GM21515 (cell line): ENCODE measurements around the gene HTN1.
A peak's percentile ranks its signal among the peaks of the same experiment; 100 is the strongest.
"Not testable (repeated sequence)": the region's sequence is repeated elsewhere in the genome, so short reads cannot be mapped to it uniquely, and the experiment has no call there.

Experiments
- ATAC-seq: cut with Tn5 transposase; IDR thresholded peaks from one replicate; pipeline ENCODE4 v1.9.1; 2021; ENCODE audit not compliant: unreplicated experiment

HTN1 gene

DNA sequence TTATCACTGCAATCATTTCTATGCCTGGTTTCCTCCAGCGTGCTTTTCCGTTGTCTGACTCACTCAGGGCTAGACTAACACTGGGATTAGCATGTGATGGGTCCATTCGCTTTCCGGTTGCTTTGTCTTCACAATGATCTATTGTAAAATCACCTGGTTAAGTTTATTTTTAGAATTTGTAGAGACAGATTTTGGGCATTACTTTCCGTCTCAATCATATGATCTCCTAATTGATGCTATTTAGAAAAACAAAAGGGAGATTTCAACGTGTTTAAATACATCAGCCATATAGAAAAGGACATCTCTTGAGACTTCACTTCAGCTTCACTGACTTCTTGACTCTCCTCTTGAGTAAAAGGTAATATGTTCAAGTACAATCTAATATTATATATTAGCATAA is at the start of gene HTN1:
Gene HTN1 (plus strand): TSS at position 301 of the 400 bp plus-strand sequence. CDS start 2,639 bp downstream, outside the sequence.
- not testable (repeated sequence) for ATAC-seq

DNA sequence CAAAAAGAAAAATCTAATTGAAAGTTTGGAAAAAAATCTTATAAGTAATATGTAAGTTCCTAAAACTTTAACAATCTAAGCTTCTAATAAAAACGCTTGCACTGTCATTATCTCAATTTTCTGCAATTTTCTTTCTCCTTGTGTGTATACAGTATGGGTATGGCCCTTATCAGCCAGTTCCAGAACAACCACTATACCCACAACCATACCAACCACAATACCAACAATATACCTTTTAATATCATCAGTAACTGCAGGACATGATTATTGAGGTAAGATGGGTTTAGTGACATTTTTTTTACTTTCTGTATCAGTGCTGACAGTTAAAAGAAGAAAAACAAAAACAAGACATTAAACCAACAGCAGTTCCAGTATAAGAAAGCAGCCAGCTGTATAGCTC is 49.5 kb upstream of the HTN1 start:
- no peak for ATAC-seq

DNA sequence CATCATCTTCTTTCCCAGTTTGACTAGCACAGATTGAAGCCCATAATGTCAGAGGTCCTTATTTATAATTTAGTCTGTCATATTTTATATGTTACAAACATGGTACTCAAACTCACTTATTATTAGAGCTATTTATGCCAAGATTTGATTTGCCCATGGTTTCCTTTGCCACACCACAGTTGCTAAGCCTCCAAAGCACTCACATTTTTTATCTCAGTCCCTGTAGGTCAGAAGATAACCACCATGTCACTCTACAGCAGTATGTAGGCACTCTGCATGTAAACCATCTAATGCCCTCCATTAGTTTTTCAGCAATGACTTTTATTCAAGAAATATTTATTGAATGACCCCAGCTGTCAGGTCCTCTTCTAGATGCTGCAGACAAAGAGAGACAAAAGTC is 47.7 kb upstream of the HTN1 start:
- no peak for ATAC-seq

DNA sequence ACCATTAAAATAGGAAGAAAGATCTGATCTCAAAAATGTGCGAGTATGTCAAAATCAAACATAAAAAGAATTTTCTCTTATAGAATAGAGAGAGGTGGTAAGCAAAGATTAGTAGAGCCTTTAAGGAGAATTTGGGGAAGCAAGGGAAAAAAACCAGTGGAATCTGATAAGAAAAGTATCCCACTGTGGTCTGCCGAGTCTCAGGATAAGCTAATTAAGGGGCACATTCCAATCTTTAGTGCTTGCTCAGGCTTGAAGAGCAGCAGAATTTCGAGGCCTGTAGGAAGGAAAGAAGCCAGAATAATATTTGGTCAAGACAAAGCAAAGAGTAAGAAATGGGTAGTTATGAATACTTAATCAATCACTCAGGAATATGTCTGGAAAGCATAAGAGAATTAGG is 41.5 kb upstream of the HTN1 start:
- no peak for ATAC-seq

DNA sequence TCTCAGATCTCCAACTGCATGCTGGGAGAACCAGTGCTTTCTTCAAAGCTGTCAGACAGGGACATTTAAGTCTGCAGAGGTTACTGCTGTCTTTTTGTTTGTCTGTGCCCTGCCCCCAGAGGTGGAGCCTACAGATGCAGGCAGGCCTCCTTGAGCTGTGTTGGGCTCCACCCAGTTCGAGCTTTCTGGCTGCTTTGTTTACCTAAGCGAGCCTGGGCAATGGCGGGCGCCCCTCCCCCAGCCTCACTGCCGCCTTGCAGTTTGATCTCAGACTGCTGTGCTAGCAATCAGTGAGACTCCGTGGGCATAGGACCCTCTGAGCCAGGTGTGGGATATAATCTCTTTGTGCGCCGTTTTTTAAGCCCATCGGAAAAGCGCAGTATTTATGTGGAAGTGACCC is 31.2 kb upstream of the HTN1 start:
- not testable (repeated sequence) for ATAC-seq

DNA sequence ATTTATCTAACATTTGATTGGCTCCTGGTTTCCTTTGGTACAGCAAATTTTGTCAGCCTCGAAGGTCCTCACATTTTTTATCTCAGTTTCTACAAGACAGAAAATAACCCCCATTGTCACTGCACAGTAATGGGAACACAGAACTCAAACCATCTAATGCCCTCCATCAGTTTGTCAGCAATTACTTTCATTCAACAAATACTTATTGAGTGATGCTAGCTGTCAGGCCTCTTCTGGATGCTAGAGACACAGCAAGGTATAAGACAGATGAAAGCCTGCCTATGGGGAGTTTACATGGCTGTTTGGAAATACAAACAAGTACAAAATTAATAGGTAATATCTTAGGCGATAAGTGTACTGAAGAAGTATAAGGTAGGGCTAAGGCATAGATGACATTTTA is 27.0 kb upstream of the HTN1 start:
- no peak for ATAC-seq

DNA sequence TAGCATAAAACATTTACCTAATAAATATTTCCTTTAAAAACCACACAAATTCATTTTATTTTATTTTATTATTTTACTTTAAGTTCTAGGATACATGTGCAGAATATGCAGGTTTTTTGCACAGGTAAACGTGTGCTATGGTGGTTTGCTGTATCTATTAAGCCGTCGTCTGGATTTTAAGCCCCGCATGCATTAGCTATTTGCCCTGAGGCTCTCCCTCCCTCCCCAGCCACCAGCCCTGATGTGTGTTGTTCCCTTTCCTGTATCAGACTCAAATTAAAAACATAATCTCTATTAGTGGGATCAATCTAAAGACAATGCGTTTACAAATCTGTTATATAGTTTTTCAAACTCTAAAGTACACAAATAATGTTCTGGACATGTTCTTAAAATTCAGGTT is 23.2 kb upstream of the HTN1 start:
- ATAC-seq = no peak

DNA sequence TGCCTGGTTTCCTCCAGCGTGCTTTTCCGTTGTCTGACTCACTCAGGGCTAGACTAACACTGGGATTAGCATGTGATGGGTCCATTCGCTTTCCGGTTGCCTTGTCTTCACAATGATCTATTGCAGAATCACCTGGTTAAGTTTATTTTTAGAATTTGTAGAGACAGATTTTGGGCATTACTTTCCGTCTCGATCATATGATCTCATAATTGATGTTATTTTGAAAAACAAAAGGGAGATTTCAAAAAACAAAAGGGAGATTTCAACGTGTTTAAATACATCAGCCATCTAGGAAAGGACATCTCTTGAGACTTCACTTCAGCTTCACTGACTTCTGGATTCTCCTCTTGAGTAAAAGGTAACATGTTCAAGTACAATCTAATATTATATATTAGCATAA is 22.1 kb upstream of the HTN1 start, which contains the start of gene HTN3:
Gene HTN3 (plus strand): TSS at position 301 of the 400 bp plus-strand sequence. CDS start 2,282 bp downstream, outside the sequence.
- not testable (repeated sequence) for ATAC-seq

DNA sequence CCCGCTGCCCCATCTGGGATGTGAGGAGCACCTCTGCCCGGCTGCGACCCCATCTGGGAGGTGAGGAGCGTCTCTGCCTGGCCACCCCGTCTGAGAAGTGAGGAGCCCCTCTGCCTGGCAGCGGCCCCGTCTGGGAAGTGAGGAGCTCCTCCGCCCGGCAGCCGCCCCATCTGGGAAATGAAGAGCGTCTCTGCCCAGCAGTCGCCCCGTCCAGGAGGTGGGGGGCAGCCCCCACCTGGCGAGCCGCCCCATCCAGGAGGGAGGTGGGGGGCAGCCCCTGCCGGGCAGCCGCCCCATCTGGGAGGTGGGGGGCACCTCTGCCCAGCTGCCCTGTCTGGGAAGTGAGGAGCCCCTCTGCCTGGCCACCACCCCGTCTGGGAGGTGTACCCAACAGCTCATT is 12.7 kb upstream of the HTN1 start:
- not testable (repeated sequence) for ATAC-seq

DNA sequence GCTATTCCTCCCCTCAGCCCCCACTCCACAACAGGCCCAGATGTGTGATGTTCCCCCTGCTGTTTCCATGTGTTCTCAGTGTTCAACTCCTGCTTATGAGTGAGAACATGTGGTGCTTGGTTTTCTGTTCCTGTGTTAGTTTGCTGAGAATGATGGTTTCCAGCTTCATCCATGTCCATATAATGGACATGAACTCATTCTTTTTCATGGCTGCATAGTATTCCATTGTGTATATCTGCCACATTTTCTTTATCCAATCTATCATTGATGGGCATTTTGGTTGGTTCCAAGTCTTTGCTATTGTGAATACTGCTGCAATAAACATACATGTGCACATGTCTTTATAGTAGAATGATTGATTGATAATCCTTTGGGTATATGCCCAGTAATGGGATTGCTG is 10.3 kb upstream of the HTN1 start:
- not testable (repeated sequence) for ATAC-seq

DNA sequence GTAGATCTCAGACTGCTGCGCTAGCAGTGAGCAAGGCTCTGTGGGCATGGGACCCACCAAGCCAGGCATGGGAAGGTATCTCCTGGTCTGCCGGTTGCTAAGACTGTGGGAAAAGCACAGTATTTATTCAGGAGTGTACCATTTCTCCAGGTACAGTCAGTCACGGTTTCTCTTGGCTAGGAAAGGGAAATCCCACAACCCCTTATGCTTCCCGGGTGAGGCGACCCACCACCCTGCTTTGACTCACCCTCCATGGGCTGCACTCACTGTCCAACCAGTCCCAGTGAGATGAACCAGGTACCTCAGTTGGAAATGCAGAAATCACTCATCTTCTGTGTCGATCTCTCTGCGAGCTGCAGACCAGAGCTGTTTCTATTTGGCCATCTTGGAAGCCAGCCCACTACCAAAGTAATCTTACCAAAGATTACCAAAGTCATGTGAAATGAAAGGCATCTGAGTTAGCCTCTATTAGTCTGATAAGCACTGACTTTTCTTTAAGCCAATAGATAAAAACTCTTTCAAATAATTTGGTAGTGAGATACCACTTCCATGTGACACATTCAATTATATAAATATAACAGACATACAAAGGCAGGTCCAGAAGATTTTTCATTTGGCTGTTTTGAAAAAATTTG is 8.5 kb upstream of the HTN1 start:
- no peak for ATAC-seq

DNA sequence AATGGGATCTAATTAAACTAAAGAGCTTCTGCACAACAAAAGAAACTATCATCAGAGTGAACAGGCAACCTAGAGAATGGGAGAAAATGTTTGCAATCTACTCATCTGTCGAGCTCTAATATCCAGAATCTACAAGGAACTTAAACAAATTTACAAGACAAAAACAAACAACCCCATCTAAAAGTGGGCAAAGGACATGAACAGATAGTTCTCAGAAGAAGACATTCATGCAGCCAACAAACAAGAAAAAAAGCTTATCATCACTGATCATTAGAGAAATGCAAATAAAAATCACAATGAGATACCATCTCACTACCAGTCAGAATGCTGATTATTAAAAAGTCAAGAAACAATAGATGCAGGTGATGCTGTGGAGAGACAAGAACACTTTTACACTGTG is 6.3 kb downstream of the HTN1 start:
- not testable (repeated sequence) for ATAC-seq

DNA sequence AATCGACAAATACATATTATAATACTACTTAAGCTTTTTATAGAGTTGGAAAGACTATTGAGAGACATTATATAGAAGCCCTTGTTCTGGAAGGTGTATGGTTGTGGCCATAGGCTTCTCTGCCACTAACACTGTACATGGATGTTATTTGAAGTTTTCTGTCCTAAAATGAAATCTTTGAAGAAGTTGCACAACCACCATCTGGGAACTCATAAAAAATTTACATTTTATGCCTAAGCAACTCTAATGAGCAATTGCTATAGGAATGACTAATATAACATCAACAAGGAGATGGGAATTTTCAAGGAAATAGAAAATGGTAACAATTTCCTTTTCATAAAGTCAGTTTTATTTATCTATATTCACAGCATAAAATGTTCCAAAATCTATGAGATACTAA is 7.4 kb downstream of the HTN1 start:
- no peak for ATAC-seq

DNA sequence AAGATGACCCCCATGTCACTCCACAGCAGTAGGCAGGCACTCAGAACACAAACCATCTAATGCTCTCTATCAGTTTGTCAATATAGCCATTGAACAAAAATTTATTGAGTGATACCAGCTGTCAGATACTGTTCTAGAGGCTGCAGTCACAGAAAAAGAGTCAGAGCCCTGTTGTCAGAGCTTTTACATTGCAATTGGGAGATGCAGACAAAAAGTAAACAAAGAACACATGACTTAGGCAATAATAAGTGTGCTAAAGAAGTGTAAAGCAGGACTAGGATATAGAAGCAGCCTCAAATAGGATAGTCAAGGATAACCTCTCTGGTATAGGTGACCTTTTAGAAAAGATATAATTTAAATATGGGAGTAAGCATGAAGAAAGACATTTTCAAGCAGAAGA is 8.9 kb downstream of the HTN1 start:
- no peak for ATAC-seq

DNA sequence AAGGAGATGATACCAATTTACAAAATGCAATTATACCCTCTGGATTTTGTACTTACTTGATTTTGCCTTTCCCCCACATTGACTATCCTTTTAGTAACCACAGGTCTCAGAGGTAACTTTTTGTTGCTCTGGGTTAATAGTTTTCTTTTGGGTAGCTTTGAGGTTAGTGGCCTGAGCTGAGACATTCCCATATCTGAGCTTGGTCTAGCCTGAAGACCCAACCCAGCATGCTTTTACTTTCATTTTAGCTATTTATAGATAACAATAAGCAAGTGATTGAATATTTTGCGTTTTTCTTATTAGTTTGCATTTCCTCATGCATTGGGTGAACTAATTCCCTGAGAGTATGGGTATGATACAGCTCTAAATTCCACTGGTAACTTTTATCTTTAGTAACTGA is 11.8 kb downstream of the HTN1 start:
- ATAC-seq = peak; percentile 84

DNA sequence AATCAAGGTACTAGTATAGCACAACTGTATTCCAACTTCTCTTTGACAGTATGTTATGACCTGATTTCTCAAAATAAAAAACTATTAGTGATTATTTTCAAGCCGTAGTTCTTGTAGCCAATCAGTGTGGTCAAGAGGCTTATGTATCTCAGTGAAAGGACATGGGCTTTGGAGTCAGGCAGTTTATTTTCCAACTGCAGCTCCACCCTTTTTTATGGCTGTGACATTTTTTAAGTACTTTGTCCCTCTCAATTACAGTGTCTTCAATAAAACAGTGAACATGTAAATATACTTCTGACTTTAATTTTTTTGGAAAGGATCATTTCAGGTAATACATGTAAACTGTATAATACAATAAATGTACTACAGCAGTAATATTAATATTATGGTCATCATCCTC is 30.0 kb downstream of the HTN1 start:
- ATAC-seq = no peak

DNA sequence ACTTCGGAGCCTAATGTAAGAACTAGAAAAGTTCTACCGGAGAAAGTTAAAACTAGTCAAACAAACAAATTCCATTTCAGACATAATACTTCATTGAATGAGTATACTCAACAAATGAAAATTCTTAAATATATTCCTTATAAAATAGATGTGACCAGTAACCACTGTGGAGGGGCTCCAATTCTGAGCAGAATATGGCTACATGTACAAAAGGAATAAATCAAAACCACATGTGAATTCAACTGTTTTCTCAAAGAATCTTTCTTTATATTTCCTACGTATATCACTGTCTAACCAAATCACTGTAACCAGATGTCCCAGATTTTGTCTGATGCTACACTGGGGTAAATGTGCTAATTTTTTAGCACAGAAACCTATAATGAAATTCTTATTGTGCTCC is 49.0 kb downstream of the HTN1 start:
- ATAC-seq = no peak
